ENCODE results near the gene PELI2.

Gene PELI2

GRCh38 chr14:56129092-56129491, 10.9 kb downstream of the PELI2 start:
- Histone ChIP-seq H3K4me3 (ENCODE audit: severe bottlenecking) (no peak overlapping the region), H3K9me3 (ENCODE audit: severe bottlenecking) (no peaks in the 10 kb centered on the region), H3K4me1 (ENCODE audit: insufficient read depth, poor library complexity, severe bottlenecking) (no peaks in the 10 kb centered on the region), H3K27me3 (ENCODE audit: insufficient read depth, poor library complexity, severe bottlenecking) (peaks cover 10% of the 10 kb centered on the region), H3K27ac (ENCODE audit: poor library complexity, severe bottlenecking) (no peak overlapping the region), H3K36me3 (ENCODE audit: low read depth) (no peaks in the 10 kb centered on the region)
- no peak for TF ChIP-seq CTCF (IDR thresholded peaks at IDR 0.05; ENCODE audit: poor library complexity, severe bottlenecking)
- no peak for DNase-seq (ENCODE audit: low spot score)
- ATAC-seq (ENCODE audit: low read depth): no peak

- no peaks in the 10 kb centered on the region for H3K4me1 ChIP-seq (ENCODE audit: insufficient read depth, poor library complexity, severe bottlenecking)
Measured at GRCh38 chr14:56129933-56130332, 11.7 kb downstream of the PELI2 start.

GRCh38 chr14:56131004-56131864, 13.0 kb downstream of the PELI2 start:
- Histone ChIP-seq H3K27me3 (ENCODE audit: insufficient read depth, poor library complexity, severe bottlenecking) (peaks cover 25% of the 10 kb centered on the region), H3K27ac (ENCODE audit: poor library complexity, severe bottlenecking) (no peak overlapping the region), H3K36me3 (ENCODE audit: low read depth) (no peaks in the 10 kb centered on the region), H3K9me3 (ENCODE audit: severe bottlenecking) (no peaks in the 10 kb centered on the region), H3K4me1 (ENCODE audit: insufficient read depth, poor library complexity, severe bottlenecking) (no peaks in the 10 kb centered on the region), H3K4me3 (ENCODE audit: severe bottlenecking) (no peak overlapping the region)
- ATAC-seq (ENCODE audit: low read depth) (no peak), DNase-seq (ENCODE audit: low spot score) (no peak)
- no peak for TF ChIP-seq CTCF (IDR thresholded peaks at IDR 0.05; ENCODE audit: poor library complexity, severe bottlenecking)

More at GRCh38 chr14:56129933-56130332, 11.7 kb downstream of the PELI2 start:
- Histone ChIP-seq H3K9me3 (ENCODE audit: severe bottlenecking) (no peaks in the 10 kb centered on the region), H3K4me3 (ENCODE audit: severe bottlenecking) (no peak overlapping the region), H3K27ac (ENCODE audit: poor library complexity, severe bottlenecking) (no peak overlapping the region), H3K27me3 (ENCODE audit: insufficient read depth, poor library complexity, severe bottlenecking) (peaks cover 12% of the 10 kb centered on the region), H3K36me3 (ENCODE audit: low read depth) (no peaks in the 10 kb centered on the region)
- ATAC-seq (ENCODE audit: low read depth) (no peak), DNase-seq (ENCODE audit: low spot score) (no peak)
- no peak for TF ChIP-seq CTCF (IDR thresholded peaks at IDR 0.05; ENCODE audit: poor library complexity, severe bottlenecking)

- Histone ChIP-seq H3K4me1 (ENCODE audit: insufficient read depth, poor library complexity, severe bottlenecking) (no peaks in the 10 kb centered on the region), H3K4me3 (ENCODE audit: severe bottlenecking) (no peak overlapping the region), H3K27ac (ENCODE audit: poor library complexity, severe bottlenecking) (no peak overlapping the region), H3K36me3 (ENCODE audit: low read depth) (no peaks in the 10 kb centered on the region), H3K9me3 (ENCODE audit: severe bottlenecking) (no peaks in the 10 kb centered on the region), H3K27me3 (ENCODE audit: insufficient read depth, poor library complexity, severe bottlenecking) (peaks cover 32% of the 10 kb centered on the region)
- TF ChIP-seq CTCF (IDR thresholded peaks at IDR 0.05; ENCODE audit: poor library complexity, severe bottlenecking): no peak
- ATAC-seq (ENCODE audit: low read depth) (no peak), DNase-seq (ENCODE audit: low spot score) (no peak)
Measured at GRCh38 chr14:56131865-56132833, 13.9 kb downstream of the PELI2 start.

All from RWPE2 (cell line).